Breast epithelium (tissue), 4 donors: ENCODE data around the gene SYCE3. TPM values are rescaled to one million over a fixed set of nuclear protein-coding genes. Genes with fewer than 3 reads are reported as not detected.

ENCODE experiments used
- DNase-seq, 2 donors: peaks; one replicate each; pipeline ENCODE4 v3.0.0-alpha.2; 2019; ENCODE audit warnings: low spot score in 2 of 2
- H3K27ac ChIP-seq, 2 donors: fragments of 200-600 bp; sonication (generic) in 1 of 2; one replicate each; pipeline ENCODE4 v1.5.1; 2016 to 2019; ENCODE audit warnings: mild to moderate bottlenecking in 1 of 2
- H3K27me3 ChIP-seq, 2 donors: fragments of 200-600 bp; sonication (generic) in 1 of 2; one replicate each; pipeline versions ENCODE4 v1.5.1 to v1.6.0; 2017 to 2019; ENCODE audit warnings: control low read depth in 1 of 2, mild to moderate bottlenecking in 1 of 2
- H3K36me3 ChIP-seq: fragments of 200-600 bp; one replicate; pipeline ENCODE4 v1.5.1; 2019
- H3K4me1 ChIP-seq, 2 donors: fragments of 200-600 bp; sonication (generic); one replicate each; pipeline ENCODE4 v1.5.1; 2016 to 2019; ENCODE audit warnings: control low read depth in 1 of 2
- H3K4me3 ChIP-seq, 3 donors: fragments of 200-600 bp; sonication (generic); 1 replicate in 2 of 3; 2 replicates in 1 of 3; pipeline ENCODE4 v1.5.1; 2016 to 2019; ENCODE audit warnings: mild to moderate bottlenecking in 3 of 3, moderate library complexity in 2 of 3
- H3K9me3 ChIP-seq, 2 donors: fragments of 200-600 bp; sonication (generic) in 1 of 2; one replicate each; pipeline ENCODE4 v1.5.1; 2016 to 2019; ENCODE audit warnings: control low read depth in 1 of 2
- CTCF ChIP-seq, 3 donors: fragments of 450-650 bp; IDR thresholded peaks; one replicate each; pipeline ENCODE4 v1.5.1; 2016 to 2017; ENCODE audit warnings: antibody characterized with exemption in 3 of 3, mild to moderate bottlenecking in 3 of 3, moderate library complexity in 3 of 3
- POLR2A ChIP-seq: fragments of 450-650 bp; IDR thresholded peaks from one replicate; pipeline ENCODE4 v1.6.1; 2016; ENCODE audit warnings: antibody characterized with exemption, mild to moderate bottlenecking, moderate library complexity
- POLR2AphosphoS5 ChIP-seq, 3 donors: sonication (generic); formaldehyde crosslinking; IDR thresholded peaks; one replicate each; pipeline ENCODE4 v1.6.1; 2017; ENCODE audit warnings: antibody characterized with exemption in 3 of 3
- intact Hi-C: fragments of 100-400 bp; cut with DNase I; formaldehyde crosslinking; loops from one replicate; pipeline ENCODE4 v1.15.1; 2023; ENCODE audit warnings: low total_unique reads
- total RNA-seq, 3 donors: library from RNA; depleted of rRNA; stranded (reverse); fragments of >200 nt; gene quantifications; one replicate each; pipeline ENCODE4 v1.1.0, GENCODE V29; 2016

Gene SYCE3
- total RNA-seq, 3 donors from 2014 or later: not detected

GRCh38 chr22:50569896-50570535 is 7.3 kb upstream of the SYCE3 start:
- DNase-seq: no peak
- no peaks in the 10 kb centered on the region for H3K27me3 ChIP-seq
- peaks cover 11% of the 10 kb centered on the region for H3K36me3 ChIP-seq
- TF ChIP-seq POLR2AphosphoS5 (IDR thresholded peaks at IDR 0.05) (no peak), POLR2A (no peak), CTCF (IDR thresholded peaks at IDR 0.05) (no peak)
- H3K9me3 ChIP-seq: no peaks in the 10 kb centered on the region
- H3K27ac ChIP-seq: peak overlapping the region in 1 of 2 donors; percentile 58
- intact Hi-C loops: no loop called here
- no peaks in the 10 kb centered on the region for H3K4me1 ChIP-seq
- no peak overlapping the region for H3K4me3 ChIP-seq

GRCh38 chr22:50569041-50569459 is 6.3 kb upstream of the SYCE3 start:
- Histone ChIP-seq H3K4me1 (no peaks in the 10 kb centered on the region), H3K27me3 (no peaks in the 10 kb centered on the region), H3K36me3 (peaks cover 11% of the 10 kb centered on the region), H3K9me3 (no peaks in the 10 kb centered on the region), H3K4me3 (no peak overlapping the region), H3K27ac (peak overlapping the region; percentile 45 to 58)
- no peak for DNase-seq
- intact Hi-C loops: no loop called here
- no peak for TF ChIP-seq POLR2A
- TF ChIP-seq CTCF (IDR thresholded peaks at IDR 0.05): no peak
- no peak for TF ChIP-seq POLR2AphosphoS5 (IDR thresholded peaks at IDR 0.05)

GRCh38 chr22:50568626-50569025 is 5.9 kb upstream of the SYCE3 start:
- no peak overlapping the region for H3K4me3 ChIP-seq
- peaks cover 11% of the 10 kb centered on the region for H3K36me3 ChIP-seq
- H3K9me3 ChIP-seq: no peaks in the 10 kb centered on the region
- no peaks in the 10 kb centered on the region for H3K27me3 ChIP-seq
- peak overlapping the region; percentile 17 to 59 for H3K27ac ChIP-seq
- TF ChIP-seq POLR2A (no peak), POLR2AphosphoS5 (IDR thresholded peaks at IDR 0.05) (no peak), CTCF (IDR thresholded peaks at IDR 0.05) (no peak)
- H3K4me1 ChIP-seq: no peaks in the 10 kb centered on the region
- no peak for DNase-seq
- intact Hi-C loops: no loop called here

GRCh38 chr22:50567721-50568252 is 5.1 kb upstream of the SYCE3 start:
- DNase-seq: no peak
- TF ChIP-seq POLR2A: no peak
- TF ChIP-seq CTCF (IDR thresholded peaks at IDR 0.05): no peak
- no peak for TF ChIP-seq POLR2AphosphoS5 (IDR thresholded peaks at IDR 0.05)
- Histone ChIP-seq H3K27me3 (no peaks in the 10 kb centered on the region), H3K4me1 (no peaks in the 10 kb centered on the region), H3K36me3 (peaks cover 11% of the 10 kb centered on the region), H3K9me3 (no peaks in the 10 kb centered on the region), H3K27ac (peak overlapping the region; percentile 17 to 59), H3K4me3 (no peak overlapping the region)
- intact Hi-C loops: no loop called here

- intact Hi-C loops: no loop called here
- no peak overlapping the region for H3K4me3 ChIP-seq
- peak overlapping the region; percentile 86 to 89 for H3K27ac ChIP-seq
- no peaks in the 10 kb centered on the region for H3K36me3 ChIP-seq
- no peaks in the 10 kb centered on the region for H3K9me3 ChIP-seq
- H3K27me3 ChIP-seq: no peaks in the 10 kb centered on the region
- DNase-seq: no peak
- H3K4me1 ChIP-seq: no peaks in the 10 kb centered on the region
- no peak for TF ChIP-seq POLR2A
- TF ChIP-seq POLR2AphosphoS5 (IDR thresholded peaks at IDR 0.05): no peak
- no peak for TF ChIP-seq CTCF (IDR thresholded peaks at IDR 0.05)
Observed at GRCh38 chr22:50564289-50564688, 1.6 kb upstream of the SYCE3 start.
